ENCODE data around the gene SLC5A1. TPM values are rescaled to one million over a fixed set of nuclear protein-coding genes. Genes with fewer than 3 reads are reported as not detected.
"Not testable (repeated sequence)": the region's sequence is repeated elsewhere in the genome, so short reads cannot be mapped to it uniquely, and the experiment has no call there.

Gene SLC5A1
- polyA plus RNA-seq, 1 donor from 2014 or later, result not detected

GRCh38 chr22:32154727-32155126, 111.7 kb downstream of the SLC5A1 start:
- H3K9ac ChIP-seq (ENCODE audit: low read length); H3K36me3 ChIP-seq (ENCODE audit: insufficient read depth, low read length); H3K9me3 ChIP-seq (ENCODE audit: low read length); H3F3A ChIP-seq (ENCODE audit: insufficient read depth, low read length, poor library complexity, severe bottlenecking); H3K27ac ChIP-seq (ENCODE audit: low read length); H4K20me1 ChIP-seq (ENCODE audit: insufficient read depth); H3K9me2 ChIP-seq (ENCODE audit: insufficient read depth, low read length); H3K4me3 ChIP-seq (ENCODE audit: low read length); H2AFZ ChIP-seq (ENCODE audit: low read depth, low read length); H3K79me2 ChIP-seq (replicated peaks; ENCODE audit: insufficient read depth, low read length); H3K27me3 ChIP-seq (ENCODE audit: insufficient read depth, low read depth, low read length); H3K4me2 ChIP-seq (ENCODE audit: low read length): not testable (repeated sequence)

GRCh38 chr22:32157632-32158031, 114.6 kb downstream of the SLC5A1 start:
- not testable (repeated sequence) for H3K27me3 ChIP-seq (ENCODE audit: insufficient read depth, low read depth, low read length); H3K36me3 ChIP-seq (ENCODE audit: insufficient read depth, low read length); H3K9me2 ChIP-seq (ENCODE audit: insufficient read depth, low read length); H3K9ac ChIP-seq (ENCODE audit: low read length); H3K9me3 ChIP-seq (ENCODE audit: low read length); H4K20me1 ChIP-seq (ENCODE audit: insufficient read depth); H3K79me2 ChIP-seq (replicated peaks; ENCODE audit: insufficient read depth, low read length); H3K27ac ChIP-seq (ENCODE audit: low read length); H3F3A ChIP-seq (ENCODE audit: insufficient read depth, low read length, poor library complexity, severe bottlenecking); H2AFZ ChIP-seq (ENCODE audit: low read depth, low read length); H3K4me3 ChIP-seq (ENCODE audit: low read length); H3K4me2 ChIP-seq (ENCODE audit: low read length)

GRCh38 chr22:32158712-32159533, 115.9 kb downstream of the SLC5A1 start, which contains the start of gene C22orf42:
TSS of gene C22orf42 (minus strand) at chr22:32159303. CDS start at chr22:32159215, 88 bp downstream.
- no peak for TF ChIP-seq EZH2 (IDR thresholded peaks at IDR 0.05; ENCODE audit: borderline replicate concordance, insufficient read depth, low read length, poor library complexity, severe bottlenecking)
- TF ChIP-seq EP300 (conservative IDR thresholded peaks at IDR 0.05; ENCODE audit: poor library complexity, severe bottlenecking), result peak; percentile 18
- TF ChIP-seq SMC3 (conservative IDR thresholded peaks at IDR 0.05; ENCODE audit: poor library complexity), result no peak
- peak; percentile 59 for TF ChIP-seq POLR2AphosphoS5 (IDR thresholded peaks at IDR 0.05)
- no peaks in the 10 kb centered on the region for H3K9me3 ChIP-seq (ENCODE audit: low read length)
- no peaks in the 10 kb centered on the region for H3K27me3 ChIP-seq (ENCODE audit: insufficient read depth, low read depth, low read length)
- peak within 1 kb of the TSS; percentile 72 for H3K27ac ChIP-seq (ENCODE audit: low read length)
- H3K4me3 ChIP-seq (ENCODE audit: low read length), result peak within 1 kb of the TSS; percentile 59
- no peaks in the 10 kb centered on the region for H3F3A ChIP-seq (ENCODE audit: insufficient read depth, low read length, poor library complexity, severe bottlenecking)
- peak within 1 kb of the TSS; percentile 2 for H3K4me2 ChIP-seq (ENCODE audit: low read length)
- H3K36me3 ChIP-seq (ENCODE audit: insufficient read depth, low read length), result no peaks in the 10 kb centered on the region
- H3K9me2 ChIP-seq (ENCODE audit: insufficient read depth, low read length), result no peaks in the 10 kb centered on the region
- H3K9ac ChIP-seq (ENCODE audit: low read length), result peak within 1 kb of the TSS; percentile 56
- H2AFZ ChIP-seq (ENCODE audit: low read depth, low read length), result no peak within 1 kb of the TSS
- no peaks in the 10 kb centered on the region for H4K20me1 ChIP-seq (ENCODE audit: insufficient read depth)
- no peaks in the 10 kb centered on the region for H3K79me2 ChIP-seq (replicated peaks; ENCODE audit: insufficient read depth, low read length)

- not testable (repeated sequence) for H3K79me2 ChIP-seq (replicated peaks; ENCODE audit: insufficient read depth, low read length); H3F3A ChIP-seq (ENCODE audit: insufficient read depth, low read length, poor library complexity, severe bottlenecking); H3K27me3 ChIP-seq (ENCODE audit: insufficient read depth, low read depth, low read length); H3K36me3 ChIP-seq (ENCODE audit: insufficient read depth, low read length); H3K4me3 ChIP-seq (ENCODE audit: low read length); H4K20me1 ChIP-seq (ENCODE audit: insufficient read depth); H3K9ac ChIP-seq (ENCODE audit: low read length); H3K9me2 ChIP-seq (ENCODE audit: insufficient read depth, low read length); H3K9me3 ChIP-seq (ENCODE audit: low read length); H3K4me2 ChIP-seq (ENCODE audit: low read length); H3K27ac ChIP-seq (ENCODE audit: low read length); H2AFZ ChIP-seq (ENCODE audit: low read depth, low read length)
Measured at GRCh38 chr22:32160411-32160810, 117.3 kb downstream of the SLC5A1 start.

Small RNA genes lying within 50 kb of the gene (small RNA-seq; reads per million reads assigned to genes)
- gene AP1B1P2, result 0 reads per million in 3 experiments

Other genes with a start within 250 kb of the SLC5A1 start
- gene YWHAH, start 98.7 kb upstream of the SLC5A1 start, polyA plus RNA-seq, result 298 and 300 TPM in 2 replicates
- gene C22orf42, start 116.0 kb downstream of the SLC5A1 start, polyA plus RNA-seq, result 51.0 and 64.0 TPM in 2 replicates
- gene RFPL2, start 161.8 kb downstream of the SLC5A1 start, polyA plus RNA-seq, result 9.7 and 11.7 TPM in 2 replicates
- not detected in 2 replicates for gene SLC5A4, start 212.1 kb downstream of the SLC5A1 start, polyA plus RNA-seq

Measured in neural cell (in vitro differentiated cells).